OCI-LY7 (cell line): Measurements from ENCODE around the gene OIP5. TPM values are rescaled to one million over a fixed set of nuclear protein-coding genes. Genes with fewer than 3 reads are reported as not detected.

Experiments
- BruUV-seq: library from RNA; stranded (reverse); fragments of 400-500 nt; replicated peaks from 2 replicates; lab custom pipeline; 2021; lab: Mats Ljungman, UMichigan
- CTCF ChIA-PET: fragments of 300-600 bp; sonication (Branson Sonifier 250); formaldehyde crosslinking; loops from one replicate; lab custom pipeline; 2022; ENCODE audit warnings: antibody characterized with exemption; ENCODE audit not compliant: unreplicated experiment; lab: Charles Lee
- POLR2A ChIA-PET: fragments of 300-600 bp; sonication (Branson Sonifier 250); formaldehyde crosslinking; loops from one replicate; lab custom pipeline; 2022; ENCODE audit warnings: antibody characterized with exemption; lab: Charles Lee
- DNase-seq: peaks from one replicate; pipeline ENCODE4 v3.0.0-alpha.2; 2015; ENCODE audit warnings: low spot score
- H2AFZ ChIP-seq: fragments of 200-600 bp; sonication (generic), shearing (Covaris generic); 2 replicates; pipeline ENCODE4 v1.6.1; 2014; ENCODE audit warnings: mild to moderate bottlenecking, antibody characterized with exemption, low read length, moderate library complexity
- H3K27ac ChIP-seq: fragments of 200-600 bp; sonication (generic); 2 replicates; pipeline ENCODE4 v1.5.1; 2014; ENCODE audit warnings: mixed run types, low read depth, mild to moderate bottlenecking, moderate library complexity, low read length, inconsistent platforms; ENCODE audit not compliant: poor library complexity, severe bottlenecking
- H3K36me3 ChIP-seq: fragments of 200-600 bp; sonication (generic); 2 replicates; pipeline ENCODE4 v1.6.1; 2014; ENCODE audit warnings: mild to moderate bottlenecking, antibody characterized with exemption, low read length, moderate library complexity, mixed read lengths; ENCODE audit not compliant: insufficient read depth
- H3K4me1 ChIP-seq: fragments of 200-600 bp; sonication (generic); 2 replicates; pipeline ENCODE4 v1.5.1; 2014; ENCODE audit warnings: mild to moderate bottlenecking, low read length; ENCODE audit not compliant: insufficient read depth, poor library complexity, severe bottlenecking
- H3K4me2 ChIP-seq: fragments of 200-600 bp; sonication (generic); 2 replicates; pipeline ENCODE4 v1.6.1; 2014; ENCODE audit warnings: mild to moderate bottlenecking, low read length
- H3K4me3 ChIP-seq: fragments of 200-600 bp; sonication (generic); 2 replicates; pipeline ENCODE4 v1.5.1; 2014; ENCODE audit warnings: mild to moderate bottlenecking, low read depth, low read length; ENCODE audit not compliant: poor library complexity, severe bottlenecking
- H3K79me2 ChIP-seq: fragments of 200-600 bp; sonication (generic); 2 replicates; pipeline ENCODE4 v1.6.1; 2016; ENCODE audit warnings: low read depth, mild to moderate bottlenecking, low read length, moderate library complexity, mixed read lengths; ENCODE audit not compliant: insufficient read depth
- H3K9me2 ChIP-seq: fragments of 200-600 bp; sonication (generic); 2 replicates; pipeline ENCODE4 v1.6.1; 2016; ENCODE audit warnings: mild to moderate bottlenecking, low read length, mixed read lengths; ENCODE audit not compliant: insufficient read depth
- H3K9me3 ChIP-seq: fragments of 200-600 bp; sonication (generic); 2 replicates; pipeline ENCODE4 v1.6.1; 2014; ENCODE audit warnings: mild to moderate bottlenecking, mixed run types, low read length, mixed read lengths
- H4K20me1 ChIP-seq: fragments of 200-600 bp; sonication (generic); 2 replicates; pipeline ENCODE4 v1.6.1; 2014; ENCODE audit warnings: mild to moderate bottlenecking, antibody characterized with exemption, low read length, moderate library complexity, mixed read lengths; ENCODE audit not compliant: insufficient read depth
- EZH2phosphoT487 ChIP-seq: fragments of 200-600 bp; sonication (generic); IDR thresholded peaks from 2 replicates; pipeline ENCODE4 v1.6.1; 2018; ENCODE audit warnings: low read depth, borderline replicate concordance, mild to moderate bottlenecking, mixed run types, antibody characterized with exemption, low read length, moderate library complexity, mixed read lengths
- intact Hi-C: fragments of 100-400 bp; cut with micrococcal nuclease; formaldehyde crosslinking; loops from one replicate; pipeline ENCODE4 v1.10.0; 2022; ENCODE audit not compliant: unreplicated experiment
- total RNA-seq, 2 experiments: library from RNA; depleted of rRNA in 1 of 2; stranded (reverse); fragments of >200 nt in 1 of 2; shearing (Covaris generic) in 1 of 2; gene quantifications; 2 replicates each; pipeline ENCODE4 v1.2.3, GENCODE V29; 2014 to 2022
- TF ChIP-seq, protein P1 (sequence below): fragments of 200-600 bp; sonication (generic); conservative IDR thresholded peaks from 2 replicates; pipeline ENCODE4 v1.5.1; 2014; ENCODE audit warnings: mild to moderate bottlenecking, antibody characterized with exemption, low read length, moderate library complexity, mixed read lengths

OIP5 gene
- total RNA-seq, 2 experiments from 2014 or later: 28.4 to 42.5 TPM

DNA sequence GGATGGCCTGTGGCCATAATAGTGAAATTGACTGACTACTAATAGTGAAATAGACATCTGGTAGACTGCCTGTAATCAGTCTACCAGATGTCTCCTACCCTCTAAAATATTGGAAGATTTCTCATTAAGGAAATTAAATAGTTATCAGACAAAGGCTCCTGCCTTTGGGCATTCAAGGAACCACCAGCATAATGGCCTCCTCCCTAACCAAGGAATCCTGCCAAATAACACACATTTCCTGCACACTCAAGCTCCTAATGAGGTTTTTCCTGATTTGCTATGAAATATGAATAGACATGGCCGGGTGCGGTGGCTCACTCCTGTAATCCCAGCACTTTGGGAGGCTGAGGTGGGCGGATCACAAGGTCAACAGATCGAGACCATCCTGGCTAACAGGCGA is 14.8 kb upstream of the OIP5 start:
- peaks cover 100% of the 10 kb centered on the region for H3K36me3 ChIP-seq
- H3K9me3 ChIP-seq: no peaks in the 10 kb centered on the region
- no peak overlapping the region for H3K27ac ChIP-seq
- H3K4me2 ChIP-seq: no peak overlapping the region
- no peak overlapping the region for H2AFZ ChIP-seq
- no peak overlapping the region for H3K4me3 ChIP-seq
- intact Hi-C loops: no loop called here
- H4K20me1 ChIP-seq: no peaks in the 10 kb centered on the region
- POLR2A ChIA-PET: interaction anchor here (0.7 kb wide), 1 partner anchor 128 kb away, joined by 3 read pairs; no protein-coding TSS in a partner anchor
- H3K9me2 ChIP-seq: no peaks in the 10 kb centered on the region
- no TSS peak for BruUV-seq
- no peaks in the 10 kb centered on the region for H3K4me1 ChIP-seq
- CTCF ChIA-PET: no interaction called here
- TF ChIP-seq, protein P1, sequence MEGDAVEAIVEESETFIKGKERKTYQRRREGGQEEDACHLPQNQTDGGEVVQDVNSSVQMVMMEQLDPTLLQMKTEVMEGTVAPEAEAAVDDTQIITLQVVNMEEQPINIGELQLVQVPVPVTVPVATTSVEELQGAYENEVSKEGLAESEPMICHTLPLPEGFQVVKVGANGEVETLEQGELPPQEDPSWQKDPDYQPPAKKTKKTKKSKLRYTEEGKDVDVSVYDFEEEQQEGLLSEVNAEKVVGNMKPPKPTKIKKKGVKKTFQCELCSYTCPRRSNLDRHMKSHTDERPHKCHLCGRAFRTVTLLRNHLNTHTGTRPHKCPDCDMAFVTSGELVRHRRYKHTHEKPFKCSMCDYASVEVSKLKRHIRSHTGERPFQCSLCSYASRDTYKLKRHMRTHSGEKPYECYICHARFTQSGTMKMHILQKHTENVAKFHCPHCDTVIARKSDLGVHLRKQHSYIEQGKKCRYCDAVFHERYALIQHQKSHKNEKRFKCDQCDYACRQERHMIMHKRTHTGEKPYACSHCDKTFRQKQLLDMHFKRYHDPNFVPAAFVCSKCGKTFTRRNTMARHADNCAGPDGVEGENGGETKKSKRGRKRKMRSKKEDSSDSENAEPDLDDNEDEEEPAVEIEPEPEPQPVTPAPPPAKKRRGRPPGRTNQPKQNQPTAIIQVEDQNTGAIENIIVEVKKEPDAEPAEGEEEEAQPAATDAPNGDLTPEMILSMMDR: no peak
- no peak for TF ChIP-seq EZH2phosphoT487
- H3K79me2 ChIP-seq: peaks cover 25% of the 10 kb centered on the region
- no peak for DNase-seq

DNA sequence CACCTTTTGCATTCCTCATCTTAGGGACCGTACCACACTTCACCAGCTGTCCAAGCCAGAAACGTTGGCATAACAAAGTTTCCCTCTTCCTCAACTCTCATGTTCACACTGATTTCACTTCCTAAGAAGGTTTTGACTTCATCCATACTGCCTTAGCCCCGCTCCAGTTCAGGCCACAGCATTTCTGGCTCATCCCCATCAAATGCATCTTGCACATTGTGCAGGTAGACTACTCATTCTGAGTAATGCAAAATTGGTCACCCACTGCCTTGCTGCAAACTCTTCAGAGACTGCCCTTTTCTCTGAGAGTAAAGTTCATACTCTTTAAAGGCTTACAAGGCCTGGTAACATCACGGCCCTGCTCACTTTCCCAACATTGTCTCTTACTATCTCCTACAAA is 9.1 kb upstream of the OIP5 start:
- H3K79me2 ChIP-seq: peaks cover 76% of the 10 kb centered on the region
- no TSS peak for BruUV-seq
- H3K9me2 ChIP-seq: no peaks in the 10 kb centered on the region
- intact Hi-C loops: no loop called here
- peaks cover 7% of the 10 kb centered on the region; the same call in 1 of the 2 replicates for H4K20me1 ChIP-seq
- H3K4me2 ChIP-seq: no peak overlapping the region
- POLR2A ChIA-PET: no interaction called here
- H3K36me3 ChIP-seq: peaks cover 100% of the 10 kb centered on the region
- H3K9me3 ChIP-seq: no peaks in the 10 kb centered on the region
- CTCF ChIA-PET: no interaction called here
- DNase-seq: no peak
- H3K4me1 ChIP-seq: peaks cover 10% of the 10 kb centered on the region
- TF ChIP-seq EZH2phosphoT487: no peak
- TF ChIP-seq, protein P1: no peak
- no peak overlapping the region for H3K4me3 ChIP-seq
- H3K27ac ChIP-seq: no peak overlapping the region
- no peak overlapping the region for H2AFZ ChIP-seq

DNA sequence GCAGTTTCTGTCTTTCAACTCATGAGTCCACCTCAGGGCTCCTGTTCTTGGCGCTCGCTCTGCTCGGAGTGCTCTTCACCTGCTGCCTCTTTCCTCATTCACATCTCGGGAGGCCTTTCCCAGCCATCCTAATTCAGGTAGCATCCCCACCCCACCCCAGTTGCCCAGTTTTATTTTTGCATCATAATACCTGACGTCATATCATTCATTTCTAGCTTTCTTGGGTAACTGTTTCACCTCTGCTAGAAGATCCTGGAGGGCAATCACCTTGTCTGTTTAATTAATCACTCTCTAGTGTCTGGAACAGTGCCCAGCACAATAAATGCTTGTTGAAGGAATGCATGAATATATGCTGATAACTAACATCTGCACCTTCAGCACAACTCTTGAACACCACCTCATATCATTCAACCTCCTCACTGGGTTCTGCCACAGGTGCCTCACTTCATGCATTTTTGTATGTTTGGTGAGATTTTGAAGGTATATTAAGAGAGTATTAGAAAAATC is 7.9 kb upstream of the OIP5 start:
- H4K20me1 ChIP-seq: peaks cover 7% of the 10 kb centered on the region; the same call in 1 of the 2 replicates
- intact Hi-C loops: no loop called here
- CTCF ChIA-PET: no interaction called here
- no peak overlapping the region for H3K4me2 ChIP-seq
- no peaks in the 10 kb centered on the region for H3K9me3 ChIP-seq
- peaks cover 91% of the 10 kb centered on the region for H3K36me3 ChIP-seq
- H3K9me2 ChIP-seq: no peaks in the 10 kb centered on the region
- DNase-seq: no peak
- H3K4me1 ChIP-seq: peaks cover 19% of the 10 kb centered on the region
- POLR2A ChIA-PET: no interaction called here
- TF ChIP-seq EZH2phosphoT487: no peak
- TF ChIP-seq, protein P1: no peak
- peaks cover 80% of the 10 kb centered on the region for H3K79me2 ChIP-seq
- H2AFZ ChIP-seq: no peak overlapping the region
- no peak overlapping the region for H3K4me3 ChIP-seq
- no peak overlapping the region for H3K27ac ChIP-seq
- BruUV-seq: no TSS peak
